Measurements from ENCODE around the gene S100A12.

The S100A12 gene

GRCh38 chr1:153342178-153342577 lies 33.2 kb downstream of the S100A12 start:
- H3K9me3 ChIP-seq (ENCODE audit: severe bottlenecking), result no peaks in the 10 kb centered on the region
- no peaks in the 10 kb centered on the region for H3K27me3 ChIP-seq (ENCODE audit: insufficient read depth, poor library complexity, severe bottlenecking)
- DNase-seq (ENCODE audit: low spot score), result no peak
- H3K36me3 ChIP-seq (ENCODE audit: low read depth), result no peaks in the 10 kb centered on the region
- no peak overlapping the region for H3K27ac ChIP-seq (ENCODE audit: poor library complexity, severe bottlenecking)
- no peak overlapping the region for H3K4me3 ChIP-seq (ENCODE audit: severe bottlenecking)
- ATAC-seq (ENCODE audit: low read depth), result no peak
- no peaks in the 10 kb centered on the region for H3K4me1 ChIP-seq (ENCODE audit: insufficient read depth, poor library complexity, severe bottlenecking)
- TF ChIP-seq, protein P1, sequence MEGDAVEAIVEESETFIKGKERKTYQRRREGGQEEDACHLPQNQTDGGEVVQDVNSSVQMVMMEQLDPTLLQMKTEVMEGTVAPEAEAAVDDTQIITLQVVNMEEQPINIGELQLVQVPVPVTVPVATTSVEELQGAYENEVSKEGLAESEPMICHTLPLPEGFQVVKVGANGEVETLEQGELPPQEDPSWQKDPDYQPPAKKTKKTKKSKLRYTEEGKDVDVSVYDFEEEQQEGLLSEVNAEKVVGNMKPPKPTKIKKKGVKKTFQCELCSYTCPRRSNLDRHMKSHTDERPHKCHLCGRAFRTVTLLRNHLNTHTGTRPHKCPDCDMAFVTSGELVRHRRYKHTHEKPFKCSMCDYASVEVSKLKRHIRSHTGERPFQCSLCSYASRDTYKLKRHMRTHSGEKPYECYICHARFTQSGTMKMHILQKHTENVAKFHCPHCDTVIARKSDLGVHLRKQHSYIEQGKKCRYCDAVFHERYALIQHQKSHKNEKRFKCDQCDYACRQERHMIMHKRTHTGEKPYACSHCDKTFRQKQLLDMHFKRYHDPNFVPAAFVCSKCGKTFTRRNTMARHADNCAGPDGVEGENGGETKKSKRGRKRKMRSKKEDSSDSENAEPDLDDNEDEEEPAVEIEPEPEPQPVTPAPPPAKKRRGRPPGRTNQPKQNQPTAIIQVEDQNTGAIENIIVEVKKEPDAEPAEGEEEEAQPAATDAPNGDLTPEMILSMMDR (IDR thresholded peaks at IDR 0.05; ENCODE audit: poor library complexity, severe bottlenecking), result no peak

- no peak for DNase-seq (ENCODE audit: low spot score)
- no peak for ATAC-seq (ENCODE audit: low read depth)
- Histone ChIP-seq H3K36me3 (ENCODE audit: low read depth) (no peaks in the 10 kb centered on the region), H3K9me3 (ENCODE audit: severe bottlenecking) (no peaks in the 10 kb centered on the region), H3K27me3 (ENCODE audit: insufficient read depth, poor library complexity, severe bottlenecking) (no peaks in the 10 kb centered on the region), H3K27ac (ENCODE audit: poor library complexity, severe bottlenecking) (no peak overlapping the region), H3K4me3 (ENCODE audit: severe bottlenecking) (no peak overlapping the region), H3K4me1 (ENCODE audit: insufficient read depth, poor library complexity, severe bottlenecking) (no peaks in the 10 kb centered on the region)
- TF ChIP-seq, protein P1 (IDR thresholded peaks at IDR 0.05; ENCODE audit: poor library complexity, severe bottlenecking), result no peak
Measured at GRCh38 chr1:153341431-153341934, 33.9 kb downstream of the S100A12 start.

DNA sequence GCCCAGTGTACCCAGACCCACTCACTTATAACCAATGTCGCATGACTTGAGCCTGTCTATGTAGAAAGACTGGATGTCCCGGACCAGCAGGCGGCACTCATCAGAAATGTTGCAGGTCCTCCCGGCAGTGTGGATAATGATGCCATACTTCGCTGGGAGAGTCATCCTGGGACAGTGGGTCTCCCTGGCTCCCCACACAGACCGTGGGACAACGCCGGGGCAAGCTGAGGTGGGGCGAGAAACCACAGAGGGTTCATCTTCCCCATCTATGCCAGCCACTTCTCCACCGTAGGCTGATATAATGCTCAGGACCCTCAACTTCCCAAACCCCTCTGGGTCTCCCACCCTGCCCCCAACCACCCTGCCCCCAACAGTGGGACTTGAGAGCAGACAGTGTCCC lies 35.1 kb downstream of the S100A12 start:
- no peaks in the 10 kb centered on the region for H3K9me3 ChIP-seq (ENCODE audit: severe bottlenecking)
- TF ChIP-seq, protein P1 (IDR thresholded peaks at IDR 0.05; ENCODE audit: poor library complexity, severe bottlenecking), result no peak
- H3K36me3 ChIP-seq (ENCODE audit: low read depth), result no peaks in the 10 kb centered on the region
- ATAC-seq (ENCODE audit: low read depth) (no peak), DNase-seq (ENCODE audit: low spot score) (no peak)
- H3K4me3 ChIP-seq (ENCODE audit: severe bottlenecking), result no peak overlapping the region
- no peaks in the 10 kb centered on the region for H3K4me1 ChIP-seq (ENCODE audit: insufficient read depth, poor library complexity, severe bottlenecking)
- no peaks in the 10 kb centered on the region for H3K27me3 ChIP-seq (ENCODE audit: insufficient read depth, poor library complexity, severe bottlenecking)
- H3K27ac ChIP-seq (ENCODE audit: poor library complexity, severe bottlenecking), result no peak overlapping the region

DNA sequence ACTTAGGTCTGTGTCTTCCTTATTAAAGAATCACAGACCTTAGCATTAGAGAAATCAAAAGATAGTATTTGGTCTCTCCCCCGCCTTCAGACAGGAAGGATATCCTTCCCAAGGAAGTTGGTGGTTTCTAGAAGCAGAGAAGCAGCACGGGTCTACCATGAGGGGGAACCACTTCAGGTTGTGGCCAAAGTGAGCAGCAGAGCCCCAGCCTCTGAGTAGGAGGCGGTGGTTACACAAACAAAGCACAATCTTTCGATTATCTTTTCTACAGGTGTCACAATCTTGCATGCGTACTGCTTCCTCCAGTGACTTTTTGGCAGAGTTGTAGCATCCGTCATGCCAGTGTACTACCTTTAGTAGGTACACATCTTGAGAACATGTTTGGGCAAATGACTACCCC lies 35.6 kb downstream of the S100A12 start:
- DNase-seq (ENCODE audit: low spot score), result no peak
- no peaks in the 10 kb centered on the region for H3K27me3 ChIP-seq (ENCODE audit: insufficient read depth, poor library complexity, severe bottlenecking)
- TF ChIP-seq, protein P1 (IDR thresholded peaks at IDR 0.05; ENCODE audit: poor library complexity, severe bottlenecking), result no peak

GRCh38 chr1:153337980-153338853 lies 37.2 kb downstream of the S100A12 start:
- H3K4me3 ChIP-seq (ENCODE audit: severe bottlenecking), result no peak overlapping the region
- ATAC-seq (ENCODE audit: low read depth), result no peak
- H3K4me1 ChIP-seq (ENCODE audit: insufficient read depth, poor library complexity, severe bottlenecking), result no peaks in the 10 kb centered on the region
- no peaks in the 10 kb centered on the region for H3K27me3 ChIP-seq (ENCODE audit: insufficient read depth, poor library complexity, severe bottlenecking)
- H3K9me3 ChIP-seq (ENCODE audit: severe bottlenecking), result no peaks in the 10 kb centered on the region
- TF ChIP-seq, protein P1 (IDR thresholded peaks at IDR 0.05; ENCODE audit: poor library complexity, severe bottlenecking), result no peak
- H3K36me3 ChIP-seq (ENCODE audit: low read depth), result no peaks in the 10 kb centered on the region
- DNase-seq (ENCODE audit: low spot score), result no peak
- no peak overlapping the region for H3K27ac ChIP-seq (ENCODE audit: poor library complexity, severe bottlenecking)

More for the DNA sequence above, 35.6 kb downstream of the S100A12 start:
- Histone ChIP-seq H3K36me3 (ENCODE audit: low read depth) (no peaks in the 10 kb centered on the region), H3K4me1 (ENCODE audit: insufficient read depth, poor library complexity, severe bottlenecking) (no peaks in the 10 kb centered on the region), H3K27ac (ENCODE audit: poor library complexity, severe bottlenecking) (no peak overlapping the region), H3K9me3 (ENCODE audit: severe bottlenecking) (no peaks in the 10 kb centered on the region), H3K4me3 (ENCODE audit: severe bottlenecking) (no peak overlapping the region)
- ATAC-seq (ENCODE audit: low read depth), result no peak

Data from RWPE2 (cell line).